HG03342 (cell line): Measurements from ENCODE around the gene CLEC3B.

ENCODE experiments used
- ATAC-seq: cut with Tn5 transposase; IDR thresholded peaks from one replicate; pipeline ENCODE4 v1.9.1; 2021; ENCODE audit warnings: mild to moderate bottlenecking, moderate library complexity; ENCODE audit not compliant: unreplicated experiment

CLEC3B gene

DNA sequence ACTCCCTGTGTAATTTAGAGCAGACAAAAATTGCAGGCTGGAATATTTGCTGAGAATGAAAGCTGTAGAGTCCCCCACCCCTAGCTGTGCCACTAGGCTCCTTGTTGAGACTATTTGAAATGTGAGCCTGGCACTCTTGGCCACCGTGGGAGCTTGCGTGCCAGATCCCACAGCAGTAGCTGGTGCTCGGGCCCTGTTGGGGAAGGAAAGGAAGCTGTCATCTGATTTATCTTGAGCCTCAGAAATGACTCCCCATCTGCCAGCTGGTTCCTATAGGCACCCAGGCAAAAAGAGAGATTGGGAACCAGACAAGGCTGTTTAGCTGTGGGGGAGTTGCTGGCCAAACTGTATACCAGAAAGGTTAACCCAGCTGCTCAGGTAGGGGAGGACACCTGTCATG lies 23.4 kb upstream of the CLEC3B start:
- ATAC-seq: no peak

DNA sequence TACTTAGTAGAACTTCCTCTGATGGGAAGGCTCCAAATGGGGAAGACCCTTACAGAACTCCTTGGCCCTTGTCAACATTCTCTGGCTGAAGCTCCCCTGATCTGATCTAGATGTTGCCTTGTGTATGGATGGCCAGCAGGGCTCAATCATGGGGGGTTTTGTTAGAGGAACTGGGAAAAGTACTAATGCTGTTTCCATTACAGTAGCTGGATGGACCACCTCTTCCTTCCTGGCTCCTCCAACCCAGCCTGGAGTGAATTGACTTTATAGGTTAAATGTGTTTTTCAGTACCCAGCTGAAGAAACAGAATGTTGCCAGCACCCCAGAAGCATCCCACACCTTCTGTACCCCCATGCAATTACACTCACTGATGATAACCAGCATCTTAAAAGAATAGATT lies 22.7 kb upstream of the CLEC3B start:
- no peak for ATAC-seq

DNA sequence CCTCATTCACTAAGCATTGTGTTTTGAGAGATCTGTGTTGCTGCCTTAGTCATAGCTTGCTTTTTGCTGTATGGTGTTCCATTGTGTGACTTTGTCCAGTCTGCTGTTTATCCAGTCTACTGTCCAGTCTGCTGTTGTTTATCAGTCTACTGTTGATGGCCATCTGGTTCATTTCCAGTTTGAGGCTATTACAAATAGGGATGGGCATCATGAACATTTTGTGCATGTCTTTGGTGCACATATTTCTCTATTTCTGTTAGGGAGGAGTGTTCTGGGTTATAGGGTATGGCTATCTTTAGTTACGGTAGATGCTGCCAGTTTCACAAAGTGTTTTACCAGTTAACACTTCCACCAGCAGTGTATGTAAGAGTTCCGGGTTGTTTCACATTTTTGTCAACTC lies 22.2 kb upstream of the CLEC3B start:
- ATAC-seq: no peak

DNA sequence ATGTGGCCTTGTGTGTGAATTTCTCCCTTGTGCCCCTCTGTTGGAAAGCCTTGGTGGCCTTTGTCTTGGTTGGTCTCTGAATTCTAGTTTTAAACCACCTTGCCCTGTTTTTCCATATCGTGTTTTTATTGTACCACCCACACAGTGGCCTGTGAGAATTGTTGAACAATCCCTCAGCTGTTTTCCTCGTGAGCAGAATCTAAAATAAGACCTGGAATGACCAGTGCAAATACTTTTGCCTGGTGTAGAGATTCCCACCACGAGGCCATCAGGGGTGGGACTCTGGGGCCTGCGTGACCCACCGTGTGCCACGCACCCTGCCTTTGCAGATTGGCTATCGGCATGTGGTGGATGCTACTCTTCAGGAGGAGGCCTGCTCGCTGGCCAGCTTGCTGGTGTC lies 19.0 kb upstream of the CLEC3B start:
- no peak for ATAC-seq

DNA sequence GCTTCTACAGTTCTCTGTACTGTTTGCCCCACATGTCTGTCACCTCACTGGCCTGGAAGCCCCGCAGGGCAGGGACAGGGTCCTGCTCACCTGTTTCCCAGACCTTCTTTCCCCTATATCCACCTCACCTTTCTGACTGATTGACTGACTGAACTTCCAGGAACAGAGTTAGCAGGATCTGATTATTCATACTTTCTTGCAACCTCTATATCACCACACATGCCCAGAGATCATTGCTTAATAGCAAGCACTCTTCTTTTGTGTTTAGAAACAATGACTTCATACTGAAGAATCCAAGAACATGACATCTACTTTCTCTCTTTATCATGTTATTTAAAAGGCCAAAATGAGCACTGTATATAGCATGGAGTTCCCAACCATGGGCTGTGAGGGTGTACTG lies 18.0 kb upstream of the CLEC3B start:
- no peak for ATAC-seq

DNA sequence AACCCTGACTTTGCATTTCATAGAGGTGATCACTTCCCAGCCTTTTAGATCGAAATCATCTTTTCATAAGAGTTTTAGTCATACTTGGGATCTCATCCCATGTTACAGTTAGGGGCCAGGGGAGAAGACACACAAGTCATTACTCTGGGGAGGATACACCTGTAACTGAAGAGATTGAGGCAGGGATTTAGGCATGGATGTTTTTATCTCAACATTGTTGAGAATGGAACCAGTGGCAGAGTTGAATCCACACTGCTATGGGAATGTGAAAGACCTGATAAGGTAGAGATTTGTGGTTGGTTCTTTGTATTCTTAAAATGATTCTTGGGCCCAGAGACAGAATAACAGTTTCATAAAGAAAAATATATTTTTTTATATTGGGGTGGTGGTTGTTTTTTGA lies 16.2 kb upstream of the CLEC3B start:
- ATAC-seq: no peak

DNA sequence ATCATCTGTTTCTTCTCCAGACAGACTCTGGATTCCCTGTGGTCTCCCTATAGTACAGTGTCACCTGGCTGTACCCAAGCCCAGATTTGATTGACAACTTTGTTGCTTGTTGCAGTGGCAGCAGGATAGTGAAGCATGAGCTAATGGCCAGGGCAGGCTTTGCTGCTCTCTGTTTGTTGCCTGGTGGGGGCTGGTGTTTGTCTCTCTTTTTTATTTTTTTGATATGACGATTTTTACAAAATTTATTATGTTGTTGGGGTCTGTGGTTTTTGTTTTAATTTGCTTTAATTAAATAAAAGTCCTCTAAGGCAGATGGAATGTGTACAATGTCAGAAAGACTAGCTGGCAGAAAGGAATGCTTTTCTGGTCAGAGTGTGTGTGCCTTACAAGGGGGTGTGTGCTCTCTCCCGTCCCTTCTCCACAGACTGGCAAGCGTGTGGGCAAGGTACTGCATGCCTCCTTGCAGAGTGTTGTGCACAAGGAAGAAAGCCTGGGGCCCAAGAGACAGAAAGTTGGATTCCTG lies 15.2 kb upstream of the CLEC3B start:
- no peak for ATAC-seq

DNA sequence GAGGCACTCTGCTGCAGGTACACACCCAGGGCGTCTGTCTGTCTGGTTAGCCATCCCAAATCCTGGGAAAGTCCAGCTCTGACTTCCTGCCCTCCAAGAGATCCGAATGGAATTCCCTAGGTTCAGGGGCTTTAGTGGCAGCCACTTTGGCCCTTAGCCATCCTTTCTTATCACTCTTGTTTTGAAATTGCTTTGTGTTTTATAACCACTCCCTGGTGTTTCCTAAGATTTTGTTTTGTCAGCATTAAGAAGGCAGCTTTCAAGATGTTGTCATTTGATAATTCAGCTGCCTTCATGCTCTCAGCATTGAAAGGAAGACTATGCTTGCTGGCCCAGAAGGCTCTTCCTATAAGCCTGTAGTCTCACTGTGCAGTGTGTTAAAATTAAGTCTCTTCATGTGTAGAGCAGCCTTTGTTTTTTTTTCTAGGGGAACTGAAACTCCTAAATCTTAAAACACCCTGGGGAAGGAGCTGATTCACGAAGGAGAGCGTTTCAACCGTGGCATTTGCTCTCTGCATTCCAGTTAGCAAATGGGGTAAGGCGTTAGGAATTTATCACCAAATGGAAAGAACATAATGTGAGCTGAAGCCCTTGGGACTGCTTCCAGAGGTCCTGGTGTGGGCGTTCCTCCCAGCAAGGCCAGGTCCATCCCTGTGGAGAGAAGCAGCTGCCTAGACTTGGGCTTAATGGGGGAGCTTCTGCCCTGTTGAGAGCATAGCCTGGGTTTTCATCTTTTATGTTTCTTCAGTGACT lies 14.2 kb upstream of the CLEC3B start:
- ATAC-seq: no peak

DNA sequence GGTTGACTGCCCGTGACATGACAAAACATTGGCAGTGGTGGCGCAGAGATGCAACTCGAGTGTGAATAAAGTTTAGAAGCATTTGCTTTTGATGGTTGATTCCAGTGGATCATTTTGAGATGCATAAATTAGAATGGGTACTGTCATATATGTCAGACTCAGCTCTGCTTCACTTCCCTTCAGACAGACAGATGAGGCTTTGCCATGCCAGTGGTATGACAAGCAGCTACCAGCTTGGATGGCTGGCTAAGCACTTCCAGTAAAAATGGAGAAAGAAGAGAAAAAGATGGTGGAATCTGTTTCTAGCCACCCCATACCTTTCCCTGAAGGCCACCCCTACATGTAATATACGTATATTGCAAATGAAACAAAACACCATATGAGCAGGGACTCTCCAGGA lies 13.5 kb upstream of the CLEC3B start:
- ATAC-seq: no peak

DNA sequence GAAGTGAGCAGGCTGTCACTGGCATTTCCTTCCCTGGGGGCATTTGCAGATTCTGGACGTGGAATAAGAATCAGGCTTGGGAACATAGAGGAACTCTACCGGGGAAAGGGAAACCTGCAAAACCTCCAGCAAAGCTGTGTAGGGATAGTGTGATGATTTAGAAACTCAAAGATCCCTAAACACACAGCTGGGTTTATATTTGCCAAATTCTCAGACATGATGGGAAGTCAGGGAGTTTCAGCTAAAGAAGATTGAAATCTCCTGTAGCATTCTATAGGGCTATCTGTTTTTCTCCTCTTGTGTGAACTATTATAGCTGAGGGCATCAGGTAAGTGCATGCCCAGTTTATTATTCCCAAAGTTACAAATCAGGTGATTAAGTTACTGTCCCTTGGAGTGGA lies 9.2 kb upstream of the CLEC3B start:
- no peak for ATAC-seq

DNA sequence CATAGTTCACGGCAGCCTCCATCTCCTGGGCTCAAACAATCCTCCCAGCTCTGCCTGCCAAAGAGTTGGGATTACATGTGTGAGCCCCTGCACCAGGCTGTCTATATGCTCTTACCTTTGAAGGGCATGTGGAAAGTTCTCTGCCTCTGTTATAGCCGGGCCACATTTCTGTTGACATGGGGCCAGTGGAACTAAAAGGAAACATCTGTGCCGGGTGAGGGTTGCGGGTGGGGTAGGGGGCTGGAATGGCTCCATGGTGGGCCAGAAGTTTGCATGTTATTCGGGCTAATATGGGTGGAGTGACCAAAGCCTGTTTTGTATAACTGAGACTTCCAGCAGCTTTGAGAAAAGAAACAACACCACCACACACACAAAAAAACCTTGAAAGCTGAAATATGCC lies 8.3 kb upstream of the CLEC3B start:
- no peak for ATAC-seq

DNA sequence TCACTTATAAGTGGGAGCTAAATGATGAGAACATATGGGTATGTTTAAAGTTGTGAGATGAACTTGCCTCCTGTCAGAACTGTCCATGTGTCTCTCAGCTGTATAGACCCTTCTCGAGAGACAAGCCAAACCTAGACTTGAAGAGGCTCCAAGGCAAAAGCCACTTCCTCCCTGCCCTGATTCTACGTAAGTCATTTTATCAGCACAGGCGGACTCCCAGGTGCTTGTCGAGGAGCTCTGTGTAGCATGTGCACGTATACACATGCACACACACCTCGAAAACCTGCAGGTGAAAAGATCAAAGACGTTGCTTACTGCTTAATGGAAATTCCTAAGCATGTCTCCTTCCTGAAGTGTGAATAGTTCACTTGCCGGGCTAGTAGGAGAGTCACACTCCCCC lies 5.6 kb upstream of the CLEC3B start:
- no peak for ATAC-seq

DNA sequence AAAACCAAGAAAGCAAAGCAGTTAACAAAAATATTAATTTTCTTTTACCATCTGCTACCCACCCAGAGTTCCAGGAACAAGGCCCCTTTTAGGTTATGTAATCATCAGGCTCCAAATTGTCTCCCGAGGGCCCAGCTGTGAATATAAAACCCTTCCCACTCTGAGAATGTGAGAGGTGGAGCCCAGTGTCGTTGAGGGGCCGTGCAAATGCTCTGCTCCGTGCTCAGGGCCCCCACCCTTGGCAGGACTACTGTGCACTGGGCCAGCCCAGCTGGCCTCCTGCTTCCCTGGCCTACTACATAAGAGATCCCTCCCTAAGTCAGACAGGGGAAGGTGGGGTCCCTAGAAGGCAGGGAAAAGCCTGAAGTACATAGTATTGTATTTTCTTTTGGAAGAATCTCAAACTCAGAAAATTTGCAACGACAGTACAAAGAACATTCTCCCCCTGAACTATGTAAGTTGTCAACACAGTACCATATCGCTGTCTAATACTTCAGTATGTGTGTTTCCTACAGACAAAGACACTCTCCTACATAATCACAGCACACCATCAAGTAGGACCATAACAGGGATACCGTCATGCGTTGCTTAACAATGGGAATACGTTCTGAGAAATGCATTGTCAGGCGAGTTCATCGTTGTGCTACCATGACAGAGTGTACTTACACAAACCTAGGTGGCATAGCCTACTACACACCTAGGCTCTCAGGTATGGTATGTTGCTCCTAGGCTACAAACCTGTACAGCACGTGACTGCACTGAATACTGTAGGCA lies 4.4 kb upstream of the CLEC3B start:
- no peak for ATAC-seq

DNA sequence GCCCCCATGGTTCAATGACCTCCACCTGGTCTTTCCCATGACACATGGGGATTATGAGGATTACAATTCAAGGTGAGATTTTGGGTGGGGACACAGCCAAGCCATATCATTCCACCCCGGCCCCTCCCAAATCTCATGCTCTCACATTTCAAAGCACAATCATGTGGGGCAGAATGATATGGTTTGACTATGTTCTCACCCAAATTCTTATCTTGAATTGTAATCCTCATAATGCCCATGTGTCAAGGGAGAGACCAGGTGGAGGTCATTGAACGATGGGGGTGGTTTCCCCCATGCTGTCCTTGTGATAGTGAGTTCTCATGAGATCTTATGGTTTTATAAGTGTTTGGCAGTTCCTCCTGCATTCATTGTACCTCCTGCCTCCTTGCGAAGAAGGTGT lies 2.4 kb upstream of the CLEC3B start:
- no peak for ATAC-seq

DNA sequence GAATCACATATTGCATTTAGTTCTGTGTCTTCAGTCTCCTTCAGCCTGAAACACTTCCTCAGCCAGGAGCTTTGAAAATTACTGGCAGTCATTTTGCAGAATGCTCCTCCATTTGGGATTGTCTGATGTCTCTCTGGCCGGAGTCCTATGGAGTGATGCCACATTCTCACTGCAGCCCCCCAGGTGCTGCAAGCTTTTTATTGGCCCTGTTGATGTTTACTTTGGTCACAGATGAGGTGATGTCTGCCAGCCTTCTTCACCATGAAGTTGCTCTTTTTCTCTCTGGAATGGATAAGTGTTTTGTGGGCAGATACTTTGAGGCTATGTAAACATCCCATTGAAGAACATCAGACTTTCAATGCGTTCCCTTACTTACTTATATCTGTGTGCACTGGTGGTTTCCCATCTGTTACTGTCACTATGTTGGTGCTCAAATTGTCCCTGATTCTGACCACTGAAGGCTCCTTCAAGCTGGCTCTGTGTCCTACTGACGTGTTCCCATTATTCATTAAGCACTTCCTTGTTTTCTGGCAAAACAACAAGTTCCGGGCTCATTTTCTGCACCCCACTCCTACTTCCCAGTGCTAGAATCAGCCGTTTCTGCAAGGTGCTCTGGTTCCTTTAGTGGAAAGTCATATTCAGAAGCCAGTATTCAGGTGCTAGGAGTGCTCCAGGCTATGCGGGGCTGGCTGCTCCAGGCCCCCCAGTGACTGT lies 1.4 kb upstream of the CLEC3B start:
- ATAC-seq: no peak

DNA sequence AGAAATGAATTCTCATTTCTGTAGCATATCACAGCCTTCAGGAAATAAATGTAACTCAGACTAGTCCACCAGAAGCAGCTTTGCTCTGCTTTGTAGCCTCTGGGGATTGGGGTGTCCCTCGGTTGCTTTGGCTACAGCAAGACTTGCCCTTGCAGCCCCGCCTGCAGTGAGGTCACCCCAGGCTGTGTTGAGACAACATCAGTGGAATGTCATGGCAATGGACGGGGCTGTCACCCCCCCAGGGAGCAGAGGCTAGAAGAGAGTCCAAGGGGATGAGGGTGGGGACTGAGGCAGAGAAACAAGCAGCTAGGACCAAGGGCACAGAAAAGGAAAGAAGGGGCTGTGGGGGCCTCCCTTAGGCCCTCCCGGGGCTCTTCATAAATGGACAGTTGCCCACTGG lies 854 bp downstream of the CLEC3B start:
- ATAC-seq: no peak

DNA sequence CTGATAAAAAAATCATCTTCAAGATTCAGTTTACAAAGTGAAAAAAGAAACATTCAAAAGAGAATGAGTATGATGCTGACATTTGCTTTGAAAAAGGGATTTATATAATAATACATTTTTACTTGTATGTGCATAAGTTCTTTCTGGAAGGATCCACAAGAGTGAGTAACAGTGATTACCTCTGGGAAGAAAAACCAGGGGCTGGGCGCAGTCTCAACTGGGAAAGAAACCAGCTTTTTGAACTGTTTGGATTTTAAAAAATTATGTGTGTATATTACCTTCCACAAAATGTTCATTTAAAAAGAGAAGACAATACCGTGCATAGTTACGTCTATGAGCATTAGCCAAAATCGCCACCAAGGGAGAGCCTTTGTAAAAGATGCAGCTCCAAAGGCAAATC lies 1.3 kb downstream of the CLEC3B start:
- ATAC-seq: no peak

DNA sequence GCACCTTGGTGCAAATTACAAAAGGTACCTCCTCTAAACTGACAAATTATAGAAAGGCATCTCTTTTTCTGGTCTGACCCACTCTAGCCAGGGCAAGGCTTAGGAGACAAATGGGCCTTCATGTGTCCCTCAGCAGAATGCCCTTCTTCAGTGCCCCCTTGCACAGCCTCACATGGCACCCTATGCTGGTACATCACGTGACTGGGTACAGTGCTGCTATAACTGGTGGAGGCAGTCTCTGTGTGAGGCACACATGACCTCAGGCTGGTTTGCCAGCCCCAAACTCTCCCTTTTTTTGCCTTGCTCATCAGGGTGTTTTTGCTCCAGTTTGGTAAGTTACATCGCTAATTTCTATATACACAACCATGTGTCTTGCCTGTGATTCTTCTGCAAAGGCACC lies 3.1 kb downstream of the CLEC3B start:
- no peak for ATAC-seq

DNA sequence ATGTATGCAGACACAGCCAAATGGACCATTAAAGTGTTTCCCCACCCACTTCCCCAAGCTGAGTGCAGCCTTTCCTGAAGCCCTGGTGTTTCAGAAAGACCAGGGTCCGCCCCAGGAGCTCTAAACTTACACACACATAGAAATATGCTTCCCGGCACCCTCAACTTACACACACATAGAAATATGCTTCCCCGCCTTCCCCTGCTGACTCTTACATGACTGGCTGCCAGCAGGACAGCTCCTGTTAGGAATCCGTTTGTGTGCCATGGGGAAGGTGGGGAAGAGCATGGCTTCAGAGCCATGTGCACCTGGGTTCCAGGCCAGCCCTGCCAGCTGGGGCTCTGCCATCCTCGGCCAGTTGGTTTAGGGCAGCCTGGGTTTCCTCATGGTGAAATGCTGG lies 3.6 kb downstream of the CLEC3B start:
- no peak for ATAC-seq

DNA sequence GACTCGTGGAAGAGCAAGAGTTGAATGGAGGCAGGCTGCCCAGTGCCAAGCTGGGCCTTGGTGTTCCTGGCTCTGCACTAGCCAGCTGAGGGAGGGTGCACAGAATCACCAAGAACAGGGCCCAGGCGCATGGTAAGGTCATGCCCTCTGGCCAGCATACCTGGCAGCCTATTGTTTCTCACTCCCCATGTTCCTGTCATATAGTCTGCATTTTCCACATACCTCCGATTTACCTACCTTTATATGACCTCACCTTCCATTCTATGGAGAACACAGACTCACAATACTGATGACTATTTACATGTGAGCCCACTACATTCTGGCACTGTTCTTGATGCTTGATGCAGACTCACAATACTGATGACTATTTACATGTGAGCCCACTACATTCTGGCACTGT lies 5.4 kb downstream of the CLEC3B start:
- no peak for ATAC-seq

DNA sequence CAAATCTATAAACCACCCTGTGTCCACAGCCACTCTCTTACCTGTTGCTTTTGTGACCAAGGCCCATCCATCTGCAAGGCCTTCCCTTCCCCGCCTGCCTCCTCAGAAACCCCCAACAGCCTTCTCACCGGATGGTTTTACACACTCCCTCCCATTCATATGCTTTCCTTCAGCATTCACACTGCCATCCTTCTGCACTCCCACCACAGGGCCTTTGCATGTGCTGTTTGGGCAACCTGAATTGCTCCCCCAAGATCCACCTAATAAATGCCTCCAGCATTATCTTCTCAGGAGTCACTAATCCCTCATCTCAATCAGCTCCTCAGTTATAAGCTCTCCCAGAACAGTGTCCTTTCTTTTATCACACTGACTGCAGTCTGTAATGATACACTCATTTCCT lies 6.0 kb downstream of the CLEC3B start:
- no peak for ATAC-seq

DNA sequence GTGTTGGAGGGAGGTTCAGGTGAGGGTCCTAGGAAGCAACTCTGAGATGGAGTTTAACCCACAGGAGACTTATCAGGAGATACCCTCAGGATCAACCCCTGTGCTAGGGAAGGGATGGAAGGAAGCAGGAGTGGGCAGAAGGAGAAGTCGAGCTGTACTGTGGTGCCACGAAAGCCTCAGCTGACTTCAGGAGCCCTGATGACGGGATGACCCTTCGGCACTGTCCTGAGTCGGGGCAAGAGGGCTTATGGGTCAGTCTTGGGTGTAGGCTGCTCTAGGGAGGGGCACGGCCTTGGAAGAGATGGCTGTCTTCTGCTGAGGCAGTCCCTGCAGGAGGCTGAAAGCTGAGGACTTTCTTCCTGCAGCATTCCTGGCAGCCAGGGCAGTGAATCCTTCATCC lies 7.7 kb downstream of the CLEC3B start:
- no peak for ATAC-seq
